HG03280 (cell line): ENCODE data around the gene TMEM116.

Source experiments
- ATAC-seq: cut with Tn5 transposase; IDR thresholded peaks from one replicate; pipeline ENCODE4 v1.9.1; 2021; ENCODE audit warnings: mild to moderate bottlenecking, moderate library complexity; ENCODE audit not compliant: unreplicated experiment

The TMEM116 gene

GRCh38 chr12:111905502-111905901 lies 107.5 kb downstream of the TMEM116 start:
- no peak for ATAC-seq

- ATAC-seq = no peak
These were observed 108.5 kb downstream of the TMEM116 start for GRCh38 chr12:111904446-111904975.

- no peak for ATAC-seq
These were observed 111.8 kb downstream of the TMEM116 start for GRCh38 chr12:111901182-111901581.

GRCh38 chr12:111894556-111894955 lies 118.4 kb downstream of the TMEM116 start:
- ATAC-seq = no peak

GRCh38 chr12:111893287-111893686 lies 119.7 kb downstream of the TMEM116 start:
- ATAC-seq = no peak

GRCh38 chr12:111887926-111888745 lies 124.8 kb downstream of the TMEM116 start:
- ATAC-seq = no peak

GRCh38 chr12:111886662-111887545 lies 126.1 kb downstream of the TMEM116 start:
- no peak for ATAC-seq

GRCh38 chr12:111881716-111882115 lies 131.2 kb downstream of the TMEM116 start:
- no peak for ATAC-seq
